SK-N-SH (cell line): ENCODE results near the gene ARHGEF12.

Source experiments
- EP300 ChIP-seq, 2 experiments: IDR thresholded peaks; 2 replicates each; pipeline versions ENCODE4 v1.4.0 to v1.6.1; 2012; ENCODE audit warnings: borderline replicate concordance in 1 of 2, low read depth in 1 of 2, low read length in 1 of 2
- FOXJ3 ChIP-seq: sonication (generic); formaldehyde crosslinking; IDR thresholded peaks from 2 replicates; pipeline ENCODE4 v1.5.1; 2020; ENCODE audit warnings: mild to moderate bottlenecking, missing genetic modification reagents
- JUND ChIP-seq: IDR thresholded peaks from 2 replicates; pipeline ENCODE4 v1.4.0; 2012
- NRF1 ChIP-seq: IDR thresholded peaks from 2 replicates; pipeline ENCODE4 v1.6.1; 2012; ENCODE audit warnings: low read depth, mild to moderate bottlenecking, low read length
- POLR2AphosphoS5 ChIP-seq: IDR thresholded peaks from 2 replicates; pipeline ENCODE4 v1.6.1; 2012; ENCODE audit warnings: low read depth, low read length
- SIN3A ChIP-seq: IDR thresholded peaks from 2 replicates; pipeline ENCODE4 v1.6.1; 2012; ENCODE audit warnings: low read depth, mild to moderate bottlenecking, low read length, moderate library complexity, borderline replicate concordance
- TF ChIP-seq, protein P1 (sequence below): fragments of 200-600 bp; sonication (generic); IDR thresholded peaks from 2 replicates; pipeline ENCODE4 v1.6.1; 2017; ENCODE audit warnings: antibody characterized with exemption, mild to moderate bottlenecking, moderate library complexity

DNA sequence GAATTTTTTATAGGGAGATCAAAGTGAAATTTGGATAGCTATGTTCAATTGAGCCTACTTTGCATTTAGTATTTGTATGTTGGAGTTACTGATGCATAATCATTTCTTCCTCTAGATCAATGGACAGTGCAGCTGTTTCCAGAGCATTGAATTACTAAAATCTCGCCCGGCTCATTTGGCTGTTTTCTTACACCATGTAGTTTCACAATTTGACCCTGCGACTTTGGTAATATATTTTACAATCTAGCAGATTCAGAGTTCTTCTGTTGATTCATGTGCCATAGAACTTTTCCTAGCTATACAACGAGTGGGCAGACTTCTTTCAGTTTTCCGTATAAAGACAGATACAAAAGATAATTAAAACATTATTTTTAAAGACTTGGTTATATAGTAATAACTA lies 105.4 kb downstream of the ARHGEF12 start:
- TF ChIP-seq NRF1 (no peak), SIN3A (no peak), EP300 (IDR thresholded peaks at IDR 0.05; ENCODE audit: borderline replicate concordance in 1 of 2, low read depth in 1 of 2, low read length in 1 of 2) (no peak), FOXJ3 (no peak), POLR2AphosphoS5 (no peak), JUND (no peak)
- TF ChIP-seq, protein P1, sequence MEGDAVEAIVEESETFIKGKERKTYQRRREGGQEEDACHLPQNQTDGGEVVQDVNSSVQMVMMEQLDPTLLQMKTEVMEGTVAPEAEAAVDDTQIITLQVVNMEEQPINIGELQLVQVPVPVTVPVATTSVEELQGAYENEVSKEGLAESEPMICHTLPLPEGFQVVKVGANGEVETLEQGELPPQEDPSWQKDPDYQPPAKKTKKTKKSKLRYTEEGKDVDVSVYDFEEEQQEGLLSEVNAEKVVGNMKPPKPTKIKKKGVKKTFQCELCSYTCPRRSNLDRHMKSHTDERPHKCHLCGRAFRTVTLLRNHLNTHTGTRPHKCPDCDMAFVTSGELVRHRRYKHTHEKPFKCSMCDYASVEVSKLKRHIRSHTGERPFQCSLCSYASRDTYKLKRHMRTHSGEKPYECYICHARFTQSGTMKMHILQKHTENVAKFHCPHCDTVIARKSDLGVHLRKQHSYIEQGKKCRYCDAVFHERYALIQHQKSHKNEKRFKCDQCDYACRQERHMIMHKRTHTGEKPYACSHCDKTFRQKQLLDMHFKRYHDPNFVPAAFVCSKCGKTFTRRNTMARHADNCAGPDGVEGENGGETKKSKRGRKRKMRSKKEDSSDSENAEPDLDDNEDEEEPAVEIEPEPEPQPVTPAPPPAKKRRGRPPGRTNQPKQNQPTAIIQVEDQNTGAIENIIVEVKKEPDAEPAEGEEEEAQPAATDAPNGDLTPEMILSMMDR = no peak
